Esophagus mucosa (tissue), 1 donor: ENCODE results near the gene CRAMP1. TPM values are rescaled to one million over a fixed set of nuclear protein-coding genes. Genes with fewer than 3 reads are reported as not detected.

Experiments used
- ATAC-seq: fragments of 200-7000 bp; cut with Tn5 transposase; one replicate; pipeline ENCODE4 v1.9.1; 2020
- total RNA-seq: library from RNA; stranded (reverse); gene quantifications from one replicate; pipeline ENCODE4 v1.2.4, GENCODE V29; 2023
- donor health status: DM: yes; HTN: yes; CAD: no.

CRAMP1 gene
- total RNA-seq, 1 donor from 2014 or later, result 9.6 TPM

DNA sequence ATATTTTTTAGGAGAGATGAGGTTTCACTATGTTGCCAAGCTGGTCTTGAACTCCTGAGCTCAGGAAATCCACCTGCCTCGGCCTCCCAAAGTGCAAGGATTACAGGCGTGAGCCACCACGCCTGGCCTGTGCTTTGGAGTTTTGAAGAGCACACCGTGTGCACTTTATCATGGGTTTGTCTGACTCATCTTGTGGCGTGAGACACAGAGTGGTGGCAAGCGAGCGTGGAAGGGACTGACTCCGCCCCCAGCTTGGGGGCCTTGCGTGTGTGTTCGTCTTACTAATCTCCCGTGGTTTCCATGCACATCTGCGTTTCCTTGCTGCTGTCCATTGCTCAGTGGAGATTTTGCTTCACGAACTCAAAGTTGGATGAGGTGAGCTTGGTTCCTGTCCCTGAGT lies 22.9 kb downstream of the CRAMP1 start:
- no peak for ATAC-seq

DNA sequence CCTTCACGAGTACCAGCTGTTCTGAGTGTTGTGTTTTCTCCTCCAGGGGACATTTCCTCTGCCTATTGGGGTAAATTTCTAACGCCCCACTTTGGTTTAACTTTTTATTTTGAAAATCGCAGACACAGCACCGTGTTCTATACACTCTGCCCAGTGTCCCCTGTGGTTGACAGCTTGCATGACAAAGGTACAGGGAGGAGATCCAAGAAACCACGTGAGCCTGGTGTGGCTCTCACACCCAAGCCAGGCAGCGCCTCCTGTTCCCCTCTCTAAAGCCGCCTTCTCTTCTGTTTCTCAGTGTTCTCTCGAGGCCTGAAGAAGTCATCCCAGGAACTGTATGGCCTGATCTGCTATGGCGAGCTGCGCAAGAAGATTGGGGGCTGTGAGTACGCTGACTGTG lies 25.4 kb downstream of the CRAMP1 start:
- ATAC-seq, result no peak

DNA sequence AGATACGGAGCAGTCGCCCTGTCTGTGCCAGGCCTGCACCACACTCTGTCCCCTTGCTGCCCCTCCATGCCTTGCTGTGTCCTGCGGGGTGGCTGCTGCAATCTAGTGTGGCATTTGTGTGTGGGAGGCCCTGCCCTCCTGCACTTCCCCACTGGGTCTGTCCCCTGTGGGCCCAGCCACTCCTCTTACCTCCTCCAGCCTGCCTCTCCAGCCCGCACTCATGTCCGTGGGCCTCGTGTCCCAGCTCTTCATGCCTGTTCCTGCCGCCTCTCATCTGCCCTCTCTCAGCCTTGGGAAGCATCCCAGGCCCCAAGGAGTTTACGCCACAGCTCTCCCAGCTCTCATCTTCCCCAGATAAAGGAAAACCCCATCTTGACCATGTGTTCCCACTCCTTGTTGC lies 26.6 kb downstream of the CRAMP1 start:
- no peak for ATAC-seq

DNA sequence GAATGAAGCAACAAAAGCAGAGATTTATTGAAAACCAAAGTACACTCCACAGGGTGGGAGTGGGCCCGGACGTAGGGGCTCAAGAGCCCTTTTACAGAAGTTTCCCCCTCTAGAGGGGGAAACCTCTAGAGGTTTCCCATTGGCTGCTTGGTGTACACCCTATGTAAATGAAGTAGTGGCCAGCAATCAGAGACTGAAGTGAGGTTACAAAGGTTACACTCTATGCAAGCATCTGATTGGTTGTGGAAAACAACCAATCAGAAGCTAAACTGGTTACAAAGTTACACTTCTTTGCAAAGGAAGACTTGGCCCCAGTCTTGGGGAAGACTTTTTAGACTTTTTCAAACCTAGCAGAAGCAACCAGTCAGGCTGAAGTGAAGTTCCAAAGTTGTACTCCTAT lies 27.1 kb downstream of the CRAMP1 start:
- no peak for ATAC-seq

DNA sequence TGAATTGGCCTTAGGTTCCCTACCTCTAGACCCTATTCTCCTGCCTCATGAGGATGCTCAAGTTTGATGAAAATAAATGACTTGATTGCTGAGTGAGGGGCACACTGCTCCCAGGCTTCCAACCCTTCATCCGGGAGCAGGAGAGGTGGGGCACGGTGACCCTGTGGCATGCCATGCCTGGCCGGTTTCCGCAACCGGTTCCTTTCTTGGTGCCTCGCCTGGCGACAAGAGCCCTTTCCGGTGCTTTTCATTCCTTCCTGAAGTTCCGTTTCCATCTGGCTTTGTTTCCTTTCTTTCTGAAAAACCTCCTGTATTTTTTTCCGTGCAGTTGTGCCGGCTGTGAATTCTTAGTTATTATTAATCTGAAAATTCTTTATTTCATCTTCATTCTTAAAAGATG lies 27.7 kb downstream of the CRAMP1 start:
- ATAC-seq, result no peak

DNA sequence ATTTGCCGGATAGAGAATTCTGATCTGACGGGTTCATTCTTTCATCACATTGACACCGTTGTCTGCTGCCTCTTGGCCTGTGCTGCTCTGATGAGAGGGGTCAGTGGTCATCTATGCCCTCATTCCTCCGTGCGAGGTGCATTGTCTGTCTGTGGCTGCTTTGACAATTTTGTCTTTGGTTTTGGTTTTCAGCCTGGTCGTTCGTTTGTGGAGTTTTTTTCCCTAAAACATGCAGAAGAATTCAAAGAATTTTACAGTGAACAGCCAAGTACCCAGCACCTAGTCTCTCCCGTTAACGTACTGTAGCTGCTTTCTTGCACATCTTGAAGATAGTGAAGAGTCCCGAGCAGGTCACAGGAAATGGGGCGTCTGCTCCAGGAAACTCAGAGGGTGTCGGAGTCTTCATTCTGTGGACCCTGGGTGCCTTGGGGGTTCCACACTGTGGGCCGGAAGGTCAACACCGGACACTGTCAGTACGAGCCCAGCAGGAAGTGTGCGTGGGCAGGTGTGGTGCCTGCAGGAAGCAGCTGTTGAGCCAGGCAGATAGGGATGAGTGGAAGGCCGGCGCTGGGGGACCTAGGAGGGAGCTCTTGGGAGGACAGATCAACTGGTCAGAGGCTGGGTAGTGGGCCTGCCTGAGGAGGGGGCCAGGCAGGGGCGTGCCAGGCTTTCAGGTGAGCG lies 28.2 kb downstream of the CRAMP1 start:
- no peak for ATAC-seq

DNA sequence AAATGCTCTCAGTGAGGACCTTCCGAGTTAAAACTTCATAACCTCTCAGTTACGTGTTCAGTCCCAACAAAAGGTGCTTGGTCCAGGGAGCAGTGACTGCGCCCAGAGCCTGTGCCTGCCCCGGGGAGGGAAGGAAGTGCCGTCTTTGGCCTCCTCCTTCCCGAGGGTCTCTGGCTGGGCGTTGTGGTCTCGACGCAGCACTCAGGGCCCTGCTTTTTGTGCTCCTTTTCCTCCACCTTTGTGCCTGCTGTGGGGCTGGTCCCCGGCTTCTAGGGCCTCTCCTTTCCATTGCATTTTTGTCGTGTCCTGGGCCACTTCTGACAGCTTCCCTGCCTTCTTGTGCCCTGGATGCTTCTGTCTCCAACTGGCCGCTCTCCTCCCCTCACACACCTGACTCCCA lies 29.1 kb downstream of the CRAMP1 start:
- no peak for ATAC-seq

DNA sequence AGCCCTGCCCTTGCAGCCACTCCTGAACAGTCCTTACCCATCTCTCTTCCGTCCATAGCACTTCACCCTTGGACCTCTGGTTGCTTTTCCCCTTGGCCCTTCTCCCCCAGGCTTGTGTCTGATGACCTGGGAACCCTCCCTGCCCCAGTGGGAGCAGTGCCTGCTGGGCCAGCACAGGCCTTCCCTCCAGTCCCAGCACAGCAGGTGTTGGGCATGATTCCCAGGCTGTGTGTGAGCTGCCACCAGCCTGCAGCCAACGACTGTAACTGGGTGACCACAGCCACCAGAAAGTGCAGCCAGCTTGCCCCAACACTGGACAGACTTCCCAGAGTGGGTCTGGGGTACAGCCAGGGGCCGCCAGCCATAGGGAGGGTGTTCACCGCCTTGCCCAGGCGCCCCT lies 30.0 kb downstream of the CRAMP1 start:
- ATAC-seq, result no peak

- no peak for ATAC-seq
These were observed 30.6 kb downstream of the CRAMP1 start for GRCh38 chr16:1642753-1643152.

DNA sequence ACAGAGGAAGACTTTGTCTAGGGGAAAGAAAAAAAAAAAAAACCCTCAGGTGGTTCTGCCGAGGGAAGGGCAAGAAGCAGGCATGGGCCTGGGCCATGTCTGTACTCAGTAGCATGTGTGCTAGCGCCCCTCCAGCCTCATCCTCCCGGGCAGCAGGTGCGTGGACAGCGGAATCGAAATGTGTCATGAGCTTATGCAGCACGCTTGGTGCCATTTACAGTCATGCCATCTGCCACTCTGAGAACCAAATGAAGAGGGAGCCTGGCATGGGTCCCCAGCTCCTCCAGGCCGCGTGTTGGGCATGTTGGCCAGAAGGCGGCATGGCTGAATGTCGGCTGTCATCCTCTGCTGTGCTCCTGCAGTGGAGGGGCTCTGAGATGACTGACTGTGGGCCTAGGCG lies 31.4 kb downstream of the CRAMP1 start:
- ATAC-seq, result no peak

GRCh38 chr16:1645914-1646525 lies 33.9 kb downstream of the CRAMP1 start:
- peak; percentile 90 for ATAC-seq

DNA sequence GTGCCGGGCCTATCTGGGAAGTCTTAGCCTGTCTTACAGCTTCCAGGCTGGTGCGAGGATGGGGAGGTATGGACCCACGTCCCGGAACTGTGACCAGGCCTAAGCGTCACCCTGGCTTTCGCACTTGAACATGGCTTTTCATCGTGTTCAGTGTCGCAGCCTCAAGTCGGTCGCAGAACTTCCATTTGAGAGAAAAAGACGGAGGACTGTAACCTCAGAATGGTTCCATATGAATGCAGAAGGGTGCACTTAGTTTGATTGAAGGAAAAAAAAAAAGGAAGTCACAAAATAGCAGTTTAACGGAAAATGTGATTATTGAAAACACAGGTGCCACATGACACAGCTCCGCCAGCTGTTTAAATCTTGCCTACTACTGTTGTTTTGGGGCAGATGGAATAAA lies 35.7 kb downstream of the CRAMP1 start:
- ATAC-seq, result no peak

DNA sequence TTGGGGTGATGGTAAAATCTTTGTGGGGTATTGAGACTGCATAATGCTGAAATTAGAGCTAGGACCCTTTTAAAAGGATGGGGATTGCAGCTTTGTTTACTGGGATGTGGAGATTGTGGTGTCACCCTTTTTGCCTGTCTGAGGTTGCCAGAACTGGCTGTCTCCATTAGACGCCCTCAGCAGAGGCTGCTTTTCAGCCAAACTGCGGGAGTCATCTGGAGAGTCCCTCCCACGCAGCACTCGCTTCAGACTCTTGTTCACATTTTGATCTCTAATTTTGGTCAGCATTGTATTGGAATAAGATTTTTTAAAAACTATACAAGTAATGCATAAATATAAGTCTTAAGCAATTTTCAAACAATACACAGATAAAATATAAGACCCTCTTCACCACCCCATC lies 38.0 kb downstream of the CRAMP1 start:
- no peak for ATAC-seq

DNA sequence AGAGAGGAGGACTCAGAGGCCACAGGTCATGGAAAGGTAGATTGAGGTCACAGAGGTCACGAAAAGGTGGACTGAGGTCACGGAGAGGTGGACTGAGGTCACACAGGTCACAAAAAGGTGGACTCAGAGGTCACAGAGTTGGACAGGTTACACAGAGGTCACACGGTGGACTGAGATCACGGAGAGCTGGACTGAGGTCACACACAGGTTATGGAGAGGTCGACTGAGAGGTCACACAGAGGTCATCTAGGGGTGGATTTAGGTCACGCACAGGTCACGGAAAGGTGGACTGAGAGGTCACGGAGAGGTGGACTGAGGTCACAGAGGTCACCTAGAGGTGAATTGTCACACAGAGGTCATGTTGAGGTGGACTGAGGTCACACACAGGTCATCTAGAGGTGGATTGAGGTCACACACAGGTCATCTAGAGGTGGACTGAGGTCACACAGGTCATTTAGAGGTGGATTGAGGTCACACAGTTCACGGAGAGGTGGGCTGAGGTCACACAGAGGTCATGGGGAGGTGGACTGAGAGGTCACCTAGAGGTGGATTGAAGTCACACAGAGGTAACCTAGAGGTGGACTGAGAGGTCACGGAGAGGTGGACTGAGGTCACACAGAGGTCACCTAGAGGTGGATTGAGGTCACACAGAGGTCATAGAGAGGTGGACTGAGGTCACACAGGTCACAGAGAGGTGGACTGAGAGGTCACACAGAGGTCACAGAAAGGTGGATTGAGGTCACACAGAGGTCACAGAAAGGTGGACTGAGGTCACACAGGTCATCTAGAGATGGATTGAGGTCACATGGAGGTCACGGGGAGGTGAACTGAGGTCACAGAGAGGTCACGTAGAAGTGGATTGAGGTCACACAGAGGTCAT lies 39.2 kb downstream of the CRAMP1 start:
- peak; percentile 4 for ATAC-seq

DNA sequence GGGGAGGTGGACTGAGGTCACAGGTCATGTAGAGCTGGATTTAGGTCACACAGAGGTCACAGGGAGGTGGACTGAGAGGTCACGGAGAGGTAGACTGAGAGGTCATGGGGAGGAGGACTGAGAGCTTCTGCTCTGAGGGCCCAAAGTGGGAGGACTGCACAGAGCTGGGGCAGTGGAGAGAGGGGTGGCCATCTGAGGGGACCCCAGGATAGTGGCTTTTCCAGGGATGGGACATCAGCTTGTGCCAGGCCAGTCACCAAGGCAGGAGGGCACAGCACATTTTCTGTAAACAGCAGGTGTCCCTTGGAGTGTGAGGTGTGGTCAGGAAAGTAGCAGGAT lies 39.8 kb downstream of the CRAMP1 start:
- peak; percentile 4 for ATAC-seq

GRCh38 chr16:1653023-1653422 lies 40.9 kb downstream of the CRAMP1 start:
- no peak for ATAC-seq

GRCh38 chr16:1654505-1655268 lies 42.5 kb downstream of the CRAMP1 start:
- peak; percentile 74 for ATAC-seq

GRCh38 chr16:1655269-1655807 lies 43.2 kb downstream of the CRAMP1 start:
- peak; percentile 3 for ATAC-seq

DNA sequence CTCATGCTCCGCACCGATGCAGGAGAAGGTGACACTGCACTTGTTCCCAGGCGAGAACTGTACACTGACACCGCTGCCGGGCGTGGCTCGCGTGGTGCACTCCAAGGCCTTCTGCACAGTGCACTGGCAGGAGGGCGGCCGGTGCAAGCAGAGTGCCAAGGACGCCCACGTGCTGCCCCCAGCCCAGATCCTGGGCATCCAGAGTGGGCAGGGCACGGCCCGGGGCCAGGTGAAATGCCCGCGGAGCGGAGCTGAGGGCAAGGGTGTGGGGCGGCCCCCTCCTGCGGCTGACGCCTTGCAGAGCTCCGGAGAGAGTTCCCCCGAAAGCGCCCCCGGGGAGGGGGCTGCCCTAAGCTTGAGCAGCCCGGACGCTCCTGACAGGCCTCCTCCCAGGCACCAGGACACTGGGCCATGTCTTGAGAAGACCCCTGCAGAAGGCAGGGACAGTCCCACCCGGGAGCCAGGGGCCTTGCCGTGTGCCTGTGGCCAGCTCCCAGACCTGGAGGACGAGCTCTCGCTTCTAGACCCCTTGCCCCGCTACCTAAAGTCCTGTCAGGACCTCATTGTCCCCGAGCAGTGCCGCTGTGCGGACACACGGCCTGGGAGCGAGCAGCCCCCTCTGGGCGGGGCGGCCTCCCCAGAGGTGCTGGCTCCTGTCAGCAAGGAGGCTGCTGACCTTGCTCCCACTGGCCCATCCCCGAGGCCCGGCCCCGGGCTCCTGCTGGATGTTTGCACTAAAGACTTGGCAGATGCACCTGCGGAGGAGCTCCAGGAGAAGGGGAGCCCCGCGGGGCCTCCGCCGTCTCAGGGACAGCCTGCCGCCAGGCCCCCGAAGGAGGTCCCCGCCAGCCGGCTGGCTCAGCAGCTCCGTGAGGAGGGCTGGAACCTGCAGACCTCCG lies 44.0 kb downstream of the CRAMP1 start:
- ATAC-seq, result no peak

- ATAC-seq, result no peak
These were observed 44.9 kb downstream of the CRAMP1 start for GRCh38 chr16:1656808-1657617.

DNA sequence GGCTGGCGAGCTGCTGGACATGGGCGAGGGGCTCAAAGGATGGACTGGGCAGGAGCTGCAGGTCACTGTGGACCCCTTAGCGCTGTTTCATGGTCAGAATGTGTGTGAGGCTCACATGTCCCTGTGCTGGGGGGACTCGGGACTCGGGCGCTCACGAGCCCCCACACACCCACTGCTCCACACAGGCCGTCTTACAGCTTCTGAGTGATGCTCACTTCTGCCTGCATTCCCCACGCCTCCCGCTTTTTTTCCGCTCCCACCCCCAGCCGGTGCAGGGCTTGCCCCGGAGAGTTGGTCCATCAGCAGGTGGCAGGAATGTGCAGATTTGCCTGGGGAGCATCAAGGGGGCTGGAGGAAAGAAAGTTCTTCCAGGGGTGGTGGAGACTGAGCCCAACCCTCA lies 45.7 kb downstream of the CRAMP1 start:
- ATAC-seq, result no peak
